MCF 10A (cell line): Measurements from ENCODE around the gene PDGFB. TPM values are rescaled to one million over a fixed set of nuclear protein-coding genes. Genes with fewer than 3 reads are reported as not detected.

Source experiments
- BruUV-seq: library from RNA; stranded (reverse); fragments of 400-500 nt; replicated peaks from 2 replicates; lab custom pipeline; 2021; lab: Mats Ljungman, UMichigan
- CTCF ChIA-PET: fragments of 300-600 bp; sonication (Branson Sonifier 250); formaldehyde crosslinking; extraction: SDS; loops from one replicate; lab custom pipeline; 2021; ENCODE audit warnings: antibody characterized with exemption, inconsistent platforms; lab: Yijun Ruan, JAX
- POLR2A ChIA-PET: fragments of 300-600, 350-650 bp; sonication (Branson Sonifier 250); formaldehyde crosslinking; extraction: SDS; loops from one replicate; lab custom pipeline; 2020; ENCODE audit warnings: antibody characterized with exemption, inconsistent platforms; lab: Yijun Ruan, JAX
- DNase-seq: peaks from one replicate; pipeline ENCODE4 v3.0.0-alpha.2; 2018; ENCODE audit not compliant: unreplicated experiment
- H3K27ac Mint-ChIP-seq: one replicate; pipeline ENCODE4 v1.8.0; 2022; ENCODE audit warnings: mild to moderate bottlenecking, low read depth, mixed read lengths; ENCODE audit not compliant: unreplicated experiment
- H3K27me3 Mint-ChIP-seq: one replicate; pipeline ENCODE4 v1.8.0; 2022; ENCODE audit warnings: mixed read lengths; ENCODE audit not compliant: insufficient read depth, unreplicated experiment
- H3K36me3 Mint-ChIP-seq: one replicate; pipeline ENCODE4 v1.8.0; 2022; ENCODE audit warnings: mild to moderate bottlenecking, moderate library complexity, mixed read lengths; ENCODE audit not compliant: insufficient read depth, unreplicated experiment
- H3K4me1 Mint-ChIP-seq: one replicate; pipeline ENCODE4 v1.8.0; 2022; ENCODE audit warnings: mixed read lengths; ENCODE audit not compliant: insufficient read depth, unreplicated experiment
- H3K4me3 Mint-ChIP-seq: one replicate; pipeline ENCODE4 v1.8.0; 2022; ENCODE audit warnings: mild to moderate bottlenecking, moderate library complexity, mixed read lengths; ENCODE audit not compliant: unreplicated experiment
- H3K9me3 Mint-ChIP-seq: one replicate; pipeline ENCODE4 v1.8.0; 2022; ENCODE audit warnings: mixed read lengths; ENCODE audit not compliant: unreplicated experiment
- CTCF ChIP-seq: fragments of 200-600 bp; IDR thresholded peaks from one replicate; pipeline ENCODE4 v1.8.0; 2022; ENCODE audit warnings: antibody characterized with exemption, mild to moderate bottlenecking; ENCODE audit not compliant: unreplicated experiment
- intact Hi-C: fragments of 100-400 bp; cut with micrococcal nuclease; formaldehyde crosslinking; loops from 2 replicates; pipeline ENCODE4 v1.14.1; 2022
- total RNA-seq: library from RNA; stranded (reverse); gene quantifications from 2 replicates; pipeline ENCODE4 v1.2.3, GENCODE V29; 2022

PDGFB gene
- total RNA-seq, 1 experiment from 2014 or later, result 0.37 TPM

- BruUV-seq, result no TSS peak
- no peak for TF ChIP-seq CTCF
- no peak for DNase-seq
- POLR2A ChIA-PET, result interaction anchor here (0.5 to 1.8 kb wide), 13 partner anchors 12 to 317 kb away, joined by 3 to 16 read pairs (median 3); partner anchors contain the start of gene RPL3
- peak overlapping the region; percentile 49 for H3K27ac Mint-ChIP-seq
- peaks cover 22% of the 10 kb centered on the region for H3K4me1 Mint-ChIP-seq
- no peaks in the 10 kb centered on the region for H3K9me3 Mint-ChIP-seq
- no peaks in the 10 kb centered on the region for H3K36me3 Mint-ChIP-seq
- H3K27me3 Mint-ChIP-seq, result no peaks in the 10 kb centered on the region
- CTCF ChIA-PET, result interaction anchor here (0.8 kb wide), 2 partner anchors 44 to 139 kb away, joined by 3 to 4 read pairs; no protein-coding TSS in a partner anchor
- intact Hi-C loops, result no loop called here
- H3K4me3 Mint-ChIP-seq, result peak overlapping the region; percentile 45
Measured at GRCh38 chr22:39214006-39214382, 30.8 kb downstream of the PDGFB start.

GRCh38 chr22:39212721-39213376, 31.9 kb downstream of the PDGFB start:
- POLR2A ChIA-PET, result interaction anchor here (0.7 kb wide), 2 partner anchors 97 to 104 kb away, joined by 3 read pairs; no protein-coding TSS in a partner anchor
- Mint-ChIP-seq H3K27ac (peak overlapping the region; percentile 89), H3K4me3 (no peak overlapping the region), H3K9me3 (no peaks in the 10 kb centered on the region), H3K27me3 (no peaks in the 10 kb centered on the region), H3K36me3 (no peaks in the 10 kb centered on the region), H3K4me1 (peaks cover 29% of the 10 kb centered on the region)
- CTCF ChIA-PET, result interaction anchor here (0.5 kb wide), 1 partner anchor 96 kb away, joined by 3 read pairs; no protein-coding TSS in a partner anchor
- no TSS peak for BruUV-seq
- peak; percentile 74 for DNase-seq
- intact Hi-C loops, result no loop called here
- no peak for TF ChIP-seq CTCF

- H3K27ac Mint-ChIP-seq, result no peak overlapping the region
- no peak for DNase-seq
- intact Hi-C loops, result no loop called here
- no TSS peak for BruUV-seq
- TF ChIP-seq CTCF, result no peak
- no peaks in the 10 kb centered on the region for H3K27me3 Mint-ChIP-seq
- H3K4me3 Mint-ChIP-seq, result no peak overlapping the region
- ChIA-PET POLR2A (no interaction called here), CTCF (interaction anchor here (0.6 kb wide), 2 partner anchors 17 to 230 kb away, joined by 3 to 6 read pairs; no protein-coding TSS in a partner anchor)
- H3K9me3 Mint-ChIP-seq, result no peaks in the 10 kb centered on the region
- peaks cover 44% of the 10 kb centered on the region for H3K4me1 Mint-ChIP-seq
- H3K36me3 Mint-ChIP-seq, result peaks cover 5% of the 10 kb centered on the region
Measured at GRCh38 chr22:39209756-39210155, 35.0 kb downstream of the PDGFB start.

- Mint-ChIP-seq H3K27me3 (no peaks in the 10 kb centered on the region), H3K27ac (peak overlapping the region; percentile 72), H3K4me3 (peak overlapping the region; percentile 26), H3K36me3 (peaks cover 5% of the 10 kb centered on the region), H3K9me3 (no peaks in the 10 kb centered on the region), H3K4me1 (peaks cover 35% of the 10 kb centered on the region)
- ChIA-PET CTCF (no interaction called here), POLR2A (interaction anchor here (0.9 to 1.4 kb wide), 6 partner anchors 13 to 111 kb away, joined by 3 to 14 read pairs (median 4); partner anchors contain the start of gene RPL3)
- TF ChIP-seq CTCF, result no peak
- intact Hi-C loops, result no loop called here
- DNase-seq, result no peak
- no TSS peak for BruUV-seq
Measured at GRCh38 chr22:39208013-39208680, 36.6 kb downstream of the PDGFB start.
